Ramos (cell line): ENCODE results near the gene SUV39H1.
"Not testable (repeated sequence)": the region's sequence is repeated elsewhere in the genome, so short reads cannot be mapped to it uniquely, and the experiment has no call there.

Experiments
- in situ Hi-C: fragments of 300-500 bp; cut with MboI; formaldehyde crosslinking; loops from one replicate; pipeline ENCODE4 v1.14.3; 2022; ENCODE audit warnings: low sequenced_read_pairs; ENCODE audit not compliant: unreplicated experiment

Gene SUV39H1

GRCh38 chrX:48685416-48685815 is 11.1 kb upstream of the SUV39H1 start:
- in situ Hi-C loops = no loop called here

DNA sequence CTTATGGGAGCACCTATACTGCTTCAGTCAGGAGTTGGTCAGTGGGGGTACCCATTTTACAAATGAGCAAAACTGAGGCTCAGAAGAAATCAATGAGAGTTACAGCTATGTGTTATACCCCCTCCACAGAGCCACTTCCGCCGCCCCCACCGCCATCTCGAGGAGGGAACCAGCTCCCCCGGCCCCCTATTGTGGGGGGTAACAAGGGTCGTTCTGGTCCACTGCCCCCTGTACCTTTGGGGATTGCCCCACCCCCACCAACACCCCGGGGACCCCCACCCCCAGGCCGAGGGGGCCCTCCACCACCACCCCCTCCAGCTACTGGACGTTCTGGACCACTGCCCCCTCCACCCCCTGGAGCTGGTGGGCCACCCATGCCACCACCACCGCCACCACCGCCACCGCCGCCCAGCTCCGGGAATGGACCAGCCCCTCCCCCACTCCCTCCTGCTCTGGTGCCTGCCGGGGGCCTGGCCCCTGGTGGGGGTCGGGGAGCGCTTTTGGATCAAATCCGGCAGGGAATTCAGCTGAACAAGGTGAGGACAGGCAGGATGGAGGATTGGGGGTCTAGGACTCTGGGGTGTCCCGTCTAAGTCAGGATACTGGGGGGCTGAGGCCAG is 7.9 kb upstream of the SUV39H1 start:
- in situ Hi-C loops = no loop called here

DNA sequence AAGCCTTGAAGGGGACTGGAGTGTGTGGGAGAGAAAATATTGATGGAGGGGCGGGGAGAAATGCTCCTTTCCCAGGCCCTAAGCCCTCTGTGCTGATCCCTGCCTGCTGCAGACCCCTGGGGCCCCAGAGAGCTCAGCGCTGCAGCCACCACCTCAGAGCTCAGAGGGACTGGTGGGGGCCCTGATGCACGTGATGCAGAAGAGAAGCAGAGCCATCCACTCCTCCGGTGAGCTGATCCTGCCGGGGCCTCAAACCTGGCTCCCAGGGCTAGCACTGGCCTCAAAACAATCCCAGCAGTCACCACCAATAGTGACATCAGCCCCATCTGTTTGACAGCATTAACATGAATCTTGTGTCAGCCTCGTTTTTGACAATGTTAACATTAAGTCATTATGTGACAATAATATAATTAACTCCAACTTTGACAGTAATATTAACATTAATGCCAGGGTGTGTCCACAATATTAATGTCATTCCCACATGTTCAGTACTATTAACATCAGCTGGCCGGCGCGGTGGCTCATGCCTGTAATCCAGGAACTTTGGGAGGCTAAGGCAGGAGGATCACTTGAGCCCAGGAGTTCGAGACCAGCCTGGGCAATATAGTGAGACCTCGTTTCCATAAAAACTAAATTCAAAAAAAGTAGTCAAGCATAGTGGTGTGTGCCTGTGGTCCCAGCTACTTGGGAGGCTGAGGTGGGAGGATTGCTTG is 7.2 kb upstream of the SUV39H1 start:
- in situ Hi-C loops = no loop called here

- in situ Hi-C loops = not testable (repeated sequence)
Observed at GRCh38 chrX:48691746-48692145, 4.8 kb upstream of the SUV39H1 start.

DNA sequence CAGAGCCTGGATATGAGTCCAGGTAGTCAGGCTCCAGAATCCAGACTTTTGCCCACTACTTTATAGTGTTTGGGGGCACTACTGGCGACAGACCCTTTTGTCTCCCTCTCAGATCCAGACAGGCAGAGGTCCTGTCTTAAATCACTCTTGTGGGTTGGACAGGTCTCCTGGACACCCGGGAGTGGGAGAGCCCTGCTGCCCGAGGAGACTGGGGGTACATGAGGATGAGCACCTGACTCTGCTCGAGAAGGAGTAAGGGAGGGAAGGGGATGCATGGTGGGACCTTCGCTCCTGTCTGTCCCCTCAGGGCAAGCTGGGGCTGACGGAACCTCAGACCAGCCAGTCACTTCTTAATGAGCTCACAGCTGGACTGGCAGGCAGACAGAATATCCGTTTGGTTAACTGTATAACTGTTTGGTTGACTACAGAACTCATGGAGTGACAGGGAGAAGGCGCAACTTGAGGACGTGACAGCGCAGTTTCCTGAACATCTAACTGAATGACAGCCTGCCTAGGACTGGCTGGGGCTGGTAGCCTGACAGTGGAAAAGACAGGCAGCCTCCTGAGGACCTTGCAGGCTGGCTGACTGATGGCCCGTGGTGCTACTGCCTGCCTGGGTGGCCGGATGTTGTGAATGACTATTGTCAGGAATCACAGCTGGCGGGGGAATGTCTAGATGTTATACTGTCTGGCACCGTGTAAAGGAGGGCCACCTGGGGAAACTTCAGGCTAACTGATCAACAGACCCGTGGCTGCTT is 1.6 kb upstream of the SUV39H1 start:
- in situ Hi-C loops = no loop called here

GRCh38 chrX:48695534-48695896 is 1.0 kb upstream of the SUV39H1 start:
- in situ Hi-C loops = no loop called here

DNA sequence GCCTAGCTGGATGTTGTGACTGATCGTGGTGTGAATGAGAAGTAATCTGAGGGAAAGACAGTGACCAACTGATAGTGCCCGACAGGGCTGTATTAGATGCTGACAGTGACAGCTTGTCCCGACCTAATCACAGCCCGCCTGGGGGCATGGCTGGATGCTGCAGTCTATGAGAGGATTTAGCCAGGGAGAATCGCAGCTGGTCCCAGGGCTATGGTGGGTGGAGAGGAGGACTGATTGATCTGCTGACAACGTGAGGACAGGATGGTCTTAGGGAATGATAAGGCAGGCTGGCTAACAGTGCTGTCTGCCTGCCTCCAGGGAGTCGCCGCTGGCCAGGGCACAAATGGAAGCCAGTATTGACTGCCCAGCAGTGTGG is 621 bp upstream of the SUV39H1 start:
- in situ Hi-C loops = no loop called here

GRCh38 chrX:48696909-48697727 is 584 bp downstream of the SUV39H1 start:
- in situ Hi-C loops = no loop called here

- in situ Hi-C loops = no loop called here
Observed at GRCh38 chrX:48698306-48698705, 1.8 kb downstream of the SUV39H1 start.

GRCh38 chrX:48700246-48700645 is 3.7 kb downstream of the SUV39H1 start:
- in situ Hi-C loops = no loop called here

DNA sequence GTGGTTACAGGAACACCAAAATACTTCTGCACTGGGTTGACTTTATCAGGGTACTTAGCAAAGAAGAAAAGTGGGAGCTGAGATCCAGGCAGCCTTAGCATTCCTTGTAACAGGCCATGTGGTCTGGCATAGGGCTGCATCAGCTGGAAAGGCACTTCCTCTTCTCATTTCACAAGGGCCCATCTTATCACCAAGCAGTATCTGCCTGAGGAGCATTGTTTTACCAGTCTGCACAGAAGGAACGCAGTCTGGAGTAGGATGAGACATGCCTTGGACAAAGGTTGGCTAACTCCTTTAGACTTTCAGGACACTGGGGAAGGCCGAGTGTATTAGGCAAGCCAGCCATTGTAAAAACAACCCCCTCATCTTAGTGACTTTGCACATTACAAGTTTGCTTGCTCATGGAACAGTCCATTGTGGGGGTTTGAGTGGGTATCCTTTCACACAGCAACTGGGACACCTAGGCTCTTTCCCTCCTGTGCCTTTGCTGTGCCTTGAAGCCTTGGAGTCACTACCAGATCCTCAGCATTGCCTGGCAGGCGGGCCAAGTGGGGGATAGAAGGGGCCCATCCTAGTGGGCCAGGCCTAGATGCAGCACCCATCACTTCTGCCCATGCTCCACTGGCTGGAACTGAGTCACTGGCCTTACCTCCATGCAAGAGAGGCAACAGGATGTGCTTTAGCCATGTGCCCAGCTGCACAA is 4.6 kb downstream of the SUV39H1 start:
- in situ Hi-C loops = no loop called here

DNA sequence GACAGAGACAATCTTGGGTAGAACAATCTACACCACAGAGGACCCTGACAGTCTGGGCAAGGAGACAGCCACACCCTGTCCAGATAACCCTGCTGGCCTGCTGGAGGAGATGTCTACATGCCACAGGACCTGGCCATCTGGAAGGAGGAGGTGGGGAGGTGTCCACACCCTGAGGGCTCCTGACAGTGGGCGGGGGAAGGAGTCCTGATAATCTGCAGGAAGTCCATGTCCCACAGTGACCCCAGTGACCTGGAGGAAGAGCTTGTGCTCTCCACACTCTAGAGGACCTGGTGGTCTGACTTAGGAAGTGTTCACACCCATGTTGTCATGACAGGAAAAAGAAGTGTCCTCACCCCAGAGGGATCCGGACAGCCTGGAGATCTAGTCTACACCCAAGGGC is 5.5 kb downstream of the SUV39H1 start:
- in situ Hi-C loops = no loop called here

GRCh38 chrX:48702716-48703115 is 6.2 kb downstream of the SUV39H1 start:
- in situ Hi-C loops = no loop called here

GRCh38 chrX:48703228-48703627 is 6.7 kb downstream of the SUV39H1 start:
- in situ Hi-C loops = no loop called here

DNA sequence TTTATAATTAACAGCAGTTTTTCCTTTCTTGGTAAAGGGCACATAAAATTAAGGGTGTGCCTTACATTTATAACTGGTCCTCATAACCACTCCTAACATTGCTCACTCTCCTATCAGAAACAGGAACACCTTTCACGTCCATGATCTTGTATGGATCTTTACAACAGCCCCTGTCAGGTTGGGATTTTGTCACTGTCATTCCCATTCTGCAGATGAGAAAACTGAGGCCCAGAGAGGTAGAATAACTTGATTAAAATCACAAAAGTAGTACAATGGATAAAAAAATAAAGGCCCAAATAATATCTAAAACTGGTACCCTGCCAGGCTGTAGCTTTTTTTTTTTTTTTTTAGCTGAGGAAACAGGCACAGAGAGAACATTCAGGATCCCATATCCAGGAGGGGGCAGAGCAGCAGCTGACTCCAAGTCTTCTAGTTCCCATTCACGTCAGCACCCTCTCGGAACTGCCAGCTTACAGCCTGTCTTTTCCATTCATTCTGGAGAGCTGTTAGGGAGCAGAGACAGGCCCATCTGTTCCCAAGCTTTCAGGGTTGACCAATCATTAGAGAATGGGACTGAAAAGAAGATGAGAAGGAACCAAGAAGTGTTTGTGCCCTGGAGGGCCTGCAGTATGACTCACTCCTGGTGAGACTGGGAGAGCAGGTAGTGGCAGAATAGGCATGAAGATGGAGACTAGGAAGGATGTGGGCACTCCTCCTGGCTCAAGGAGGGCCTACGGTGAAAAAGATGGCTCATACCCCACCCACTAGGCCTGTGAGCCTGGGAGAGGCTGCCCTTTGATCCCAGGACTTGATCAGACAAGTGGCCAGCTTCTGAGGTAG is 7.3 kb downstream of the SUV39H1 start:
- in situ Hi-C loops = no loop called here

DNA sequence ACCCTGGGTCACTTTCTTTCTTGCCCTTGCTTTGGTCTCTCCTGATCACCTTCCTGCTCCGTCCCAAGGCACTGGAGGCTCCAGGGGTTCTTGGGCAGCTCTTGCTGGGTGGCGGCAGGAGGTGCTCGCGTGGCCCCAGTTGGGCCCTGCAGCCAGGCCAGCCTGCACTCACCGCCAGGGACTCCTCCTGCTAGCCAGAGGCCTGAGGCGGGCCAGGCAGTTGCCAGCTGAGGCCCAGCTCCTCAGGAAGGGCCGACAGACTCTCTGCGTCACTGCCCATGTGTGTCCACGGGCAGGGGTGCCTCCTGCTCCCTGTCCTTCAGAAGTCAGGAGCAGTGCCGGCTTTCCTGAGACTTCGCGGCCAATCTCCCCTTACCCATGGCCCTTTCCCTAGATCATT is 9.3 kb downstream of the SUV39H1 start:
- in situ Hi-C loops = no loop called here

GRCh38 chrX:48709522-48710112 is 13.1 kb downstream of the SUV39H1 start:
- in situ Hi-C loops = no loop called here

GRCh38 chrX:48711162-48711928 is 14.8 kb downstream of the SUV39H1 start:
- in situ Hi-C loops = no loop called here
